Endothelial cell of hepatic sinusoid (primary cell): ENCODE data around the gene ORC2.
"Not testable (repeated sequence)": the region's sequence is repeated elsewhere in the genome, so short reads cannot be mapped to it uniquely, and the experiment has no call there.

Experiments used
- in situ Hi-C: cut with HindIII; loops from 2 replicates; pipeline ENCODE4 v1.10.0; 2017; ENCODE audit warnings: low sequenced_read_pairs

ORC2 gene

DNA sequence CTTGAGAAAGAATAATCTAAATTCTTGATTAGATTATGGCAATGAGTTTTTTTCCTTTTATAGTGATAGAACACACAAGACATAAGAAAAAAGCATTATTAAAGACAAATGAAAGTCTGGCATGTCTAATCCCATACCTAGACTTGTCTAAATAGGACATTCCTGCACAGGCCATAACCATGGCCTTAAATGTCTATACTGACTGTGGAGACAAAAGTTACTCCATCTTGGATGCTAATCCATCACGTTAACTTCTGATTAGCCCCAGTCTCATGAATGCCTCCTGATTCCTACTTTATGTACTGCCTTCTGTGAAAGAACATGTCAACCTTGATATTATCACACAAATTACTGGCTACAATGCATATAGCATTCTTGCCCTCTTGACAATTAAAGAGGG is 23.6 kb downstream of the ORC2 start:
- in situ Hi-C loops: no loop called here

- in situ Hi-C loops: no loop called here
Measured at GRCh38 chr2:200930947-200931626, 32.4 kb downstream of the ORC2 start.

DNA sequence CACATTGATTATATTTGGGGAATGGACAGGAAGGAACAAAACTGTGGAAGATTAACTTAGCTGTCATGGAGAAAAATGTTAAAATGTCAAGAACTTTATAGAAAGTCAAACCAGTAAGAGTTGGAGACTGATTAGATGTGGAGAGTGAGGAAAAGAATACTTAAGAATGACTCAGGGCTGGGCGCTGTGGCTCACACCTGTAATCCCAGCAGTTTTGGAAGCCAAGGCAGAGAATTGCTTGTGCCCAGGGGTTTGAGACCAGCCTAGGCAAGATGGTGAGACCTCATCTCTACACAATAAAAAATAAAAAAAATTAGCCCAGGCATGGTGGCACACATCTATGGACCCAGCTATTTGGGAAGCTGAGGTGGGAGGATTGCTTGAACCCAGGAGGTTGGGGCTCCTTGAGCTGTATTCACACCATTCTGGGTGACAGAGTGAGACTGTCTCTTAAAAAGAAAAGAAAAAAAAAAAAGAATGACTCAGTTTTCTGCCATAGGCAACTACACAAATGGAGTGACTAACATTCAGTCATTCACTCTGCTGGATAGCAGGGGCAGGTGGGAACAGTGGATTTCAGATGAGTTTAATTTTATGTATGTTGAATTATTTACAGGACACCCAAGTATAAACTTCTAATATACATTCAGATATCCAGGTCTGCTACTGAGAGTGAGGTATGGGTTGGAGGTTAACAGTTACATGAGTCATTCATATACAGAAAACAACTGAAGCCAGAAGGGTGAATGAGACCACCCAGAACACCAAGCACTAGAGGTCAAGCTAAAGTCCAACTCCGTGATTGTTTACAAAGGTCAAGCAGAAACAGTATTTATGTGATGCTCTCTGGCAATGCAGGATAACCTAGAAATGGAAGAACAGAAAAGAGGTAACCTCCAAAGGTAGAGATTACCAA is 33.9 kb downstream of the ORC2 start:
- in situ Hi-C loops: no loop called here

GRCh38 chr2:200922439-200922838 is 41.0 kb downstream of the ORC2 start:
- in situ Hi-C loops: loop anchor here (25.0 kb wide), 1 partner anchor 265 kb away; the partner anchor contains the start of gene CASP10

- in situ Hi-C loops: loop anchor here (10.0 to 25.0 kb wide), 2 partner anchors 274 to 451 kb away; partner anchors contain the start of gene CASP10
Measured at GRCh38 chr2:200913654-200914053, 49.8 kb downstream of the ORC2 start.

- in situ Hi-C loops: loop anchor here (10.0 to 25.0 kb wide), 2 partner anchors 277 to 455 kb away; partner anchors contain the start of gene CASP10
Measured at GRCh38 chr2:200909958-200910357, 53.5 kb downstream of the ORC2 start.

GRCh38 chr2:200905618-200906296 is 57.7 kb downstream of the ORC2 start:
- in situ Hi-C loops: loop anchor here (25.0 kb wide), 1 partner anchor 282 kb away; the partner anchor contains the start of gene CASP10

- in situ Hi-C loops: loop anchor here (25.0 kb wide), 1 partner anchor 286 kb away; the partner anchor contains the start of gene CASP10
Measured at GRCh38 chr2:200901459-200902072, 61.9 kb downstream of the ORC2 start.

DNA sequence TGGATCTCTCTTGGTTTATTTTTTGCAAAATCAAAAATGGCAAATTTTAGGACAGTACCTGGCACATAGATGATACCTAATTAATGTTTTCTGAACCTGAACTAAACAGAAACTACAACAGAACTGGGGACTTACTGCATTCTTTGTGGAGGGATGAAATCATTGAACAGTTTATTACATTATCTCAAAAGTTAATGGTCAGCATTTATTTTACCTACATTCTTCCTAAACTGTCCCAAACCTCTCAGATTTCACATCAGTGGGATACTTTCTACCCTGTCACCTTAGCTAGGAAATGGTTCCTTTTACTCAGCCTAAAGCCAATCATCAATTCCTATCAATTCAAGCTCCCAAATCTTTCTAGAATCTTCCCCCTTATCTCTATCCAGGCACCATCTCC is 64.0 kb downstream of the ORC2 start:
- in situ Hi-C loops: no loop called here

DNA sequence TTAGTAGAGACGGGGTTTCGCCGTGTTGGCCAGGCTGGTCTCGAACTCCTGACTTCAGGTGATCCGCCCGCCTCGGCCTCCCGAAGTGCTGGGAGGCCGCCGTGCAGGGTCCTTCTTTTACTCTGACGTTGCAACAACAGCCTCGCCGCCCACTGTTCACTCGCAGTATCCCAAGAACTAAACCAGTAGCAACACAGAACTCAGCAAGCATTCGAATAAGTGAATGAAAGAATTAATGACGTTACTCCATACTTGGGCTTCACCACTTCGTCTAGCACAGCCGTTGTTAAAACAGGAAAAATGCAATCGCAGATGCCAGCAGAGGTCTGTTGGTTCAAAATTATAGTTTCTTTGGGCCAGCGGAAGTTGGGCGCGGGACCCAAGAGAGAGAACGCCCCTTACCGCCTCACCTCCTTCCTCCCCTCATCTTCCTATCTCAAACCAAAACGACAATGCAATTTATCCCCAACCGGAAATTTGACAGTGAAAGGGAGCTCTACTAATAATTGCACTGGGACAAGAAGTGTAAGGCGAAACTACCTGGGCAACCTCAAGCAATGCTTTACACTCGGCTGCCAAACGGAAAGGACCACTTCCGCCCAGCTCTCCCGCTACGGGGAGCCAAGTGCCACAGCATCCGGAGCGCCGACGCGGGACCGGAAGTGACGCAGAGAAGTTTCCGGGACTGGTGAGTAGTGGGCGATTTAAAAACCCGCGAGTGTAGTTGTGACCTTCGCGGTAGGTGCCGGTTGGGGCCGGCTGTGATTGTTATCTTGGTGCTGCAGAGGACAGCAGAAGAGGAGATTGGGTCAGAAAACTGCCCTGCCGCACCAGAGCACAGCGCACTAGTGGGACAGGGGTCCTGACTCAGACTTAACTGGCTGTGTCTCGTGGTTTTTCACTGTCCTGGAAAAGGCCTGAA is 74.5 kb downstream of the ORC2 start, which contains the start of the genes NIF3L1 and PPIL3:
Gene NIF3L1 (plus strand): TSS at position 668 of the 922 bp plus-strand sequence. CDS start 2,573 bp downstream, outside the sequence.
Gene PPIL3 (minus strand): TSS at position 374 of the 922 bp plus-strand sequence. CDS start 1,462 bp downstream, outside the sequence.
- in situ Hi-C loops: no loop called here

DNA sequence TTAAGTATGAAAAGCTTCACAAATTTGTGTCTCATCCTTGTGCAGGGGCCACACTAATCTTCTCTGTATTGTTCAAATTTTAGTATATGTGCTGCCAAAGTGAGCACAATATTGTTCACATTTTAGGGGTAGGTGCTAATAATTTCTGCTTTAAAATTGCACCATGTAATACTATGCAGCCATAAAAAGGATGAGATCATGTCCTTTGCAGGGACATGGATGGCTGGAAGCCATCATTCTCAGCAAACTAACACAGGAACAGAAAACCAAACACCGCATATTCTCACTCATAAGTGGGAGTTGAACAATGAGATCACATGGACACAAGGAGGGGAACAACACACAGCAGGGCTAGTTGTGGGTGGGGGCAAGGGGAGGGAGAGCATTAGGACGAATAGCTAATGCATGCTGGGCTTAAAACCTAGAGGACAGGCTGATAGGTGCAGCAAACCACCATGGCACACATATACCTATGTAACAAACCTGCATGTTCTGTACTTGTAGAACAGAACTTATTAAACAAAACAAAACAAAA is 81.7 kb downstream of the ORC2 start:
- in situ Hi-C loops: not testable (repeated sequence)

- in situ Hi-C loops: no loop called here
Measured at GRCh38 chr2:200878289-200878880, 85.1 kb downstream of the ORC2 start.

DNA sequence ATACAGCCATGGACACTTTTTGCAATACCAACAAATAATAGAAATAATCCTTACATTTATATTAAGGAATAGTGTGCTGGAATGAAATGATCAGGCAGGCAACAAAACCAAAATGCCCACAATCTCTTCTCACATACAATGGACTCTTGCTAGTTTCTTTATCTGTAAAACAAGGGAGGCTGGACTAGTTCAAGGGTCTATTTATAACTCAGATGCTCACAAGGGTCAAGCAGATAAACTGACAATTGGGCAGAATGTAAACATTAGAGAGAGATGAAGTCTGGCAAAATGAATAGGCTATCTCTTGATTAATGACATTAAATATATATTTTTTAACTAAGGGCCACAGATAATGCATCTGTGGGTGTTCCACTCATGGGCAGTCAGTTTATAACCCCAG is 86.0 kb downstream of the ORC2 start:
- in situ Hi-C loops: no loop called here

DNA sequence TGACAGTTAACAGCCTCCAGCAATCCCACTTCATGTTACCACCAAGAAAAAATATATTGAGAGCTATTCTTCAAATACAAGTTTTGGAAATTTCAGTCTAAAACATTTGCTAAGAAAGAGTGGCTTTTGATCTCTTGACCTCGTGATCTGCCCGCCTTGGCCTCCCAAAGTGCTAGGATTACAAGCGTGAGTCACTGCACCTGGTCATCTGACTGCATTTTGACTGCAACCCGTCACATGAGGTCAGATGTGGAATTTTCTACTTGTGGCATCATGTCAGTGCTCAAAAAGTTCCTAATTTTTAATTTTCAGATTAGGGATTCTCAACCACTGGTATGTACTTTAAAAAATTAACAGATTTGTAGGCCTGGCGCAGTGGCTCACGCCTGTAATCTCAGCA is 89.9 kb downstream of the ORC2 start:
- in situ Hi-C loops: no loop called here

GRCh38 chr2:200871151-200871550 is 92.3 kb downstream of the ORC2 start:
- in situ Hi-C loops: no loop called here

GRCh38 chr2:200869014-200869413 is 94.4 kb downstream of the ORC2 start:
- in situ Hi-C loops: no loop called here

DNA sequence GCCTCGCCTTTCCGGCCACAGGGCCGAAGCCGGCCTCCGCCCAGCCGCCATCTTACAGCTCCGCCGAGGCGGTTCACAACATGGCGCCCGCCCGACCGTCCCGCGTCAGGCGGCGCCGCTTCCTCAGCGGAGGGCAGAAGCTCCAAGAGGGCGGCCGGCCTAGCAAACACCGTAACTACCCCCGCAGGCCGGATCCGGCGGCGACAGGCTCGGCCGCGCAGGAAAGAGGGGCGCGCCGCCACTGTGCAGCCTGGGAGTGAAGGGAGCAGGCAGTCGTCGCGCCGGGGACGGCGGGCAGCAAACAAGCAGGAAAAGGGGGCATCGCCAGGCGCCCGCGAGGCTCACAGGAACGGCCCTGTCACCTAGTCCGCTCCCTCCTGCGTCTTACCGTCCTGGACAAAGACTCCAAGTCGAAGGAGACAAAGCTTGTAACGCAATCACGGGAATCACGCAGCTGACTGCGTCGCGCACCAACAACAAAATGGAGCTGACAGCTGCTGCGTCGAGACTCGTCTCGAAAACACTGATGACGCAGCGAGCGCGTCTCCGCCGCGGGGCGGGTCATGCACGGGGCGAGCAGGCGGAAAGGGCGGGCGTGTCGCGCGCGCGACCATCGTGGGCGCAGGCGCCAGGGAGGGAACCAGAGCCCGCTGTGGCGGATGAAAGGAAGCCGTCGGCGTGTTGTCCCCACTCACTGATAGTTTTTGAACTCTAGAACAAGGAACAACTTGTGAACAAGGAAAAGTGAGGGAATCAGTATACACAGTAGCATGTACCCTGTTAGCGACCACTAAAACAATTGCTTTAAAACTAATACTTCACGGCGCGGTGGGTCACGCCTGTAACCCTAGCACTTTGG is 99.1 kb downstream of the ORC2 start, which contains the start of gene CLK1:
Gene CLK1 (minus strand): TSS at position 483 of the 859 bp plus-strand sequence. CDS start 2,796 bp downstream, outside the sequence.
- in situ Hi-C loops: no loop called here

GRCh38 chr2:200863782-200864175 is 99.7 kb downstream of the ORC2 start:
- in situ Hi-C loops: no loop called here
